ENCODE measurements around the gene CFAP298. TPM values are rescaled to one million over a fixed set of nuclear protein-coding genes. Genes with fewer than 3 reads are reported as not detected.
"Not testable (repeated sequence)": the region's sequence is repeated elsewhere in the genome, so short reads cannot be mapped to it uniquely, and the experiment has no call there.

Gene CFAP298
- total RNA-seq, 5 donors from 2014 or later (not counting 1 experiment from before 2014, with no cell fraction given), result 19.5 to 36.8 (median 32.1) TPM

DNA sequence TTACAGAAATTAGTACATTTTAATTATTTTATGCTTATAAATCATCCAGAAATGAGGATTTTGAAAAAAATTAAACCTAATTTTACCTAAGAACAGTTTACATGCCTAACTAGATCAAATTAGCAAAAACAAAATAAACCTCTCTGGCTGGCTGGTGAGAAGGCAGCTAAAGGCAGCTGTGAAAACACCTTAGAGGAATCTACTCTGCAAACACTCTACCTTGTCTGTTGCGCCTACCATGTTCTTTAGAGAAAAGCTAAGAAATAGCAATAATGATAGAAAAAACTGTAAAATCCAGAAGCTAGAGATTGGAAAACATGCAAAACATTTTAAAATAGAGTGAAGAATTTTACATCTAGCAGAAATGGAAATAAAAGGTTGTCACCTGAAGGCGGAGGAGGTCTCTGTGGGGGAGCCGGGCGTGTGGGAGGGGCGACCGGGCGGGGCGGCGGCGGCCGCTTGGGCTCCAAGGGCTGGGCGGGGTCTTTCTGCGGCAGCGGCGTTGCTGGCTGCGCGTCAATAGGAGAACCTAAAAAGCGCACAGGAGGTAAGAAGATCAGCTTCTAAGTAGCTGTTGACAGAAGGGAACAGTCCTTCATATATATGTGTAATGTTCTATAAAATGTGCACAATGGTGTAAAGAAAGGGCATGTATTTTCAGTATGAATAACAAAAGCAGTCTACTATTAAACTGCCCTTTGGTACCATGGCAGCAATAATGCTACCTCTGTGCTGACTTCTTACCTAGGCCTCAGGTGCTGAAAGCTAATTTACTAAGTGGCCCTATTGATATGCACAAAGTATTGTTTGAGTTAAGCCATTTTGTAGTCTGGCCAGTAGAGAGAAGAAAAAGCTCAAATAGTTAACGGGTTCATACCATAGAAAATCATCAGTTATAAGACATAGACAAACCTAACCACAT, 33.3 kb upstream of the CFAP298 start:
- no peak for ATAC-seq (replicated peaks in 1 of 4)
- Mint-ChIP-seq H3K9me3 (no peaks in the 10 kb centered on the region), H3K27ac (no peak overlapping the region), H3K4me3 (no peak overlapping the region), H3K27me3 (no peaks in the 10 kb centered on the region), H3K4me1 (no peaks in the 10 kb centered on the region), H3K36me3 (peaks cover 35% of the 10 kb centered on the region)
- Histone ChIP-seq H3K27me3 (replicated peaks in 1 of 2; ENCODE audit: control insufficient read depth in 2 of 2, extremely low read depth in 1 of 2, insufficient read depth in 2 of 2, low read length in 1 of 2) (no peaks in the 10 kb centered on the region), H3K4me1 (ENCODE audit: control insufficient read depth in 1 of 2, extremely low read depth in 1 of 2, insufficient read depth in 2 of 2, low read length in 2 of 2) (no peaks in the 10 kb centered on the region), H3K27ac (ENCODE audit: low read length) (no peak overlapping the region), H3K4me3 (ENCODE audit: control insufficient read depth in 1 of 2, extremely low read depth in 1 of 2, low read length in 1 of 2) (no peak overlapping the region), H3K36me3 (ENCODE audit: control insufficient read depth in 2 of 2, extremely low read depth in 1 of 2, insufficient read depth in 1 of 2, low read length in 1 of 2) (peaks cover 0 to 72% of the 10 kb centered on the region in 2 donors), H3K9me3 (no peaks in the 10 kb centered on the region)
- POLR2A ChIA-PET, result interaction anchor here in 1 of 2 donors (0.5 kb wide), 1 partner anchor 126 kb away, joined by 5 read pairs; the partner anchor contains the start of gene PAXBP1
- CTCF ChIA-PET, result interaction anchor here in 1 of 2 donors (0.6 kb wide), 1 partner anchor 316 kb away, joined by 6 read pairs; no protein-coding TSS in a partner anchor
- WGBS (ENCODE audit: insufficient coverage), result 100% methylated on average over 1 of the region's 19 CpGs
- no peak for DNase-seq

DNA sequence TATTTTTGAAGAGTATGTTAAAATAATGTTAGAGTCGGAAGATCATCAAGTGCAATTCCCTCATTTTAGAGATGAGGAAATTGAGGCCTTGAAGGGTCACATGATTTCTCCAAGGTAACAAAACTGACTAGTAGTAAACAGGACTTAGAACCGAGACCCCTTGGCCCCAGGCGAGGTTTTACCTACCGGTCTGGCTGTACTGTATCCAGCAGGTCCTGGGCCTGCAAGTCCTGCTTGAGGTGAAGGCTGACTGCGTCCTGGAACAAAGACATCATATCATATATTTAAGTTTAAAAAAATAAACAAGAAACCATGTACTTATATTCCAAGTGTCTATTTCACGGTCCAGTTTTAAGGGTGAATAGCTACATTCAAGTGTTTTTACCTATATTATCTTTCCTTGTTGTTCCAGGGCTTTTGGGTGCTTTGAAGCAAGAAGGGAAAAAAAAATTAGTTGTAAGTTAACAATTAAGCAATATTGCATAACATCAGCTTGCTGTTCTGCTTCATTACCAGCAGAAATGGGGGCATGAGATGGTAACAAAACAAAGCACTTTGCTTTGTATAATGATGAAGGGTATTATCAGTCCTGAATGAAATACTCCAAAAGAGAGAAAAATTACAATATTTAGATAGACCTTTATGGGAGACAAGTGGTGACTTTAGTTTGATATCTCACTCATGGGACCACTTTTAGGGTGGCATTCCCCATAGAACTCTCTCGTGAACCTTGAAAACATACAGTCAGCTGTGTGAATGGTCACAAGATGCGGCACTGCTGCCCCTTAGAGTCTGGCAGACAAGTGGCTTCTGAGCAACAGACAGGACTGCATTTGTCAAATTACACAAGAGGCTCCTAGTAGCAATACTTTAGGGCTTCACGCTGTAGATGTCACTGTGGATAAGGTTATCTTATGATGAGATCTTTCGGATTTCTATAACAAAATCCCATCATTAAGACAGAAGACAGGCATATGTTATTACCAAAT, 29.8 kb upstream of the CFAP298 start:
- Histone ChIP-seq H3K36me3 (ENCODE audit: control insufficient read depth in 2 of 2, extremely low read depth in 1 of 2, insufficient read depth in 1 of 2, low read length in 1 of 2) (peaks cover 3 to 69% of the 10 kb centered on the region in 2 donors), H3K9me3 (no peaks in the 10 kb centered on the region), H3K4me1 (ENCODE audit: control insufficient read depth in 1 of 2, extremely low read depth in 1 of 2, insufficient read depth in 2 of 2, low read length in 2 of 2) (no peaks in the 10 kb centered on the region), H3K27me3 (replicated peaks in 1 of 2; ENCODE audit: control insufficient read depth in 2 of 2, extremely low read depth in 1 of 2, insufficient read depth in 2 of 2, low read length in 1 of 2) (no peaks in the 10 kb centered on the region), H3K4me3 (ENCODE audit: control insufficient read depth in 1 of 2, extremely low read depth in 1 of 2, low read length in 1 of 2) (no peak overlapping the region), H3K27ac (ENCODE audit: low read length) (no peak overlapping the region)
- no peak for ATAC-seq (replicated peaks in 1 of 4)
- ChIA-PET CTCF (no interaction called here), POLR2A (no interaction called here)
- Mint-ChIP-seq H3K9me3 (no peaks in the 10 kb centered on the region), H3K4me1 (no peaks in the 10 kb centered on the region), H3K4me3 (no peak overlapping the region), H3K27me3 (no peaks in the 10 kb centered on the region), H3K27ac (no peak overlapping the region), H3K36me3 (peaks cover 44% of the 10 kb centered on the region)
- DNase-seq, result no peak
- WGBS (ENCODE audit: insufficient coverage), result 61% methylated on average over 3 of the region's 10 CpGs

DNA sequence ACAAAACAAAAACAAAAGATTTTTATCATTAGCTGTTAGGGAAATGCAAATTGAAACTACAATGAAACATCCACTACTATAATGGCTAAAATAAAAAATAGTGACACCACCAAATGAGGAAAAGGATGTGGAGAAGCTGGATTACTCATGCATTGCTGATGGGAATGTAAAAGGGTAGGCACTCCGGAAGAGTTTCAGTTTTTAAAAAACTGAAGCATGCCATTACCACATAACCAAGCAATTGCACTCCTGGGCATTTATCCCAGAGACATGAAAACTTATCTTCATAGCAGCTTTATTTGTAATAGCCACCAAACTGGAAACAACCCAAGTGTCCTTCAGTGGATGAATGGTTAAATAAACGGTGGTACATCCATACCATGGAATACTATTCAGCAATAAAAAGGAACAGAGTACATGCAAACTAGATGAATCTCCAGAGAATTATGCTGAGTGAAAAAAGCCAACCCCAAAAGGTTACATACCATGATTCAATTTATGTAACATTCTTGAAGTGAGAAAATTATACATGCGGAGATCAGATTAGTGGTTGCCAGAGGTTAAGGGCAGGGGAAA, 14.5 kb upstream of the CFAP298 start:
- peaks cover 27% of the 10 kb centered on the region for H3K36me3 Mint-ChIP-seq
- Histone ChIP-seq H3K36me3 (ENCODE audit: control insufficient read depth in 2 of 2, extremely low read depth in 1 of 2, insufficient read depth in 1 of 2, low read length in 1 of 2) (peaks cover 12 to 20% of the 10 kb centered on the region in 2 donors), H3K9me3 (no peaks in the 10 kb centered on the region), H3K27me3 (replicated peaks in 1 of 2; ENCODE audit: control insufficient read depth in 2 of 2, extremely low read depth in 1 of 2, insufficient read depth in 2 of 2, low read length in 1 of 2) (peaks cover 0 to under 1% of the 10 kb centered on the region in 2 experiments), H3K4me1 (ENCODE audit: control insufficient read depth in 1 of 2, extremely low read depth in 1 of 2, insufficient read depth in 2 of 2, low read length in 2 of 2) (no peaks in the 10 kb centered on the region), H3K4me3 (ENCODE audit: control insufficient read depth in 1 of 2, extremely low read depth in 1 of 2, low read length in 1 of 2) (no peak overlapping the region), H3K27ac (ENCODE audit: low read length) (no peak overlapping the region)
- ATAC-seq (replicated peaks in 1 of 4) (no peak), DNase-seq (no peak)
- 100% methylated on average over 1 of the region's 3 CpGs for WGBS (ENCODE audit: insufficient coverage)
- peaks cover 1 to 2% of the 10 kb centered on the region in 2 donors for H3K27me3 Mint-ChIP-seq
- H3K9me3 Mint-ChIP-seq, result peaks cover 0 to 5% (median 2%) of the 10 kb centered on the region in 3 donors
- peaks cover 4 to 6% (median 5%) of the 10 kb centered on the region in 3 donors for H3K4me1 Mint-ChIP-seq
- H3K27ac Mint-ChIP-seq, result no peak overlapping the region
- POLR2A ChIA-PET, result no interaction called here
- CTCF ChIA-PET, result no interaction called here
- H3K4me3 Mint-ChIP-seq, result no peak overlapping the region

DNA sequence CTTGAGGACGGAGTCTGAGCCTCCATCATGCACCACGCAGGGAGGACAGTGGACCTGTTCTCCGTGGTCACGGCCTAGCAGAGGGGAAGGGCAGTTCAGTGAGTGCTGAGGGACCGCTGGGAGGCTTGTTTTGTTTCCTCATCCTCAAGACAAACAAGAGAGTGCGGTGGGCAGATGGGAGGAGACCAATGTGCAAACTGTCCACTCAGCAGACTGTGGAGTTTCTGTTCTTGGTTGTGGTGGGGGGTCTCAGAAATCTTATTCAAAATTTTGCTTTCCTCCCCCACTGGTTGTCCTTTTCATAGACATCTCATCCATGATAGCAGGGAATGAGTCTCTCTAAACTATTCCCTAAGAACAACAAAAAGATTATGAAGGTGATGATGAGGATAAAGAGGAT, 6.0 kb upstream of the CFAP298 start:
- H3K36me3 Mint-ChIP-seq; DNase-seq; H3K9me3 Mint-ChIP-seq; H3K27ac Mint-ChIP-seq; H3K9me3 ChIP-seq; ATAC-seq (replicated peaks in 1 of 4); H3K4me1 Mint-ChIP-seq; CTCF ChIA-PET; H3K27ac ChIP-seq (ENCODE audit: low read length); H3K27me3 ChIP-seq (replicated peaks in 1 of 2; ENCODE audit: control insufficient read depth in 2 of 2, extremely low read depth in 1 of 2, insufficient read depth in 2 of 2, low read length in 1 of 2); H3K4me3 ChIP-seq (ENCODE audit: control insufficient read depth in 1 of 2, extremely low read depth in 1 of 2, low read length in 1 of 2); POLR2A ChIA-PET; H3K36me3 ChIP-seq (ENCODE audit: control insufficient read depth in 2 of 2, extremely low read depth in 1 of 2, insufficient read depth in 1 of 2, low read length in 1 of 2); H3K4me3 Mint-ChIP-seq; H3K4me1 ChIP-seq (ENCODE audit: control insufficient read depth in 1 of 2, extremely low read depth in 1 of 2, insufficient read depth in 2 of 2, low read length in 2 of 2): not testable (repeated sequence)
- H3K27me3 Mint-ChIP-seq, result peaks cover 13 to 21% of the 10 kb centered on the region in 2 donors
- 60% methylated on average over 2 of the region's 6 CpGs for WGBS (ENCODE audit: insufficient coverage)

DNA sequence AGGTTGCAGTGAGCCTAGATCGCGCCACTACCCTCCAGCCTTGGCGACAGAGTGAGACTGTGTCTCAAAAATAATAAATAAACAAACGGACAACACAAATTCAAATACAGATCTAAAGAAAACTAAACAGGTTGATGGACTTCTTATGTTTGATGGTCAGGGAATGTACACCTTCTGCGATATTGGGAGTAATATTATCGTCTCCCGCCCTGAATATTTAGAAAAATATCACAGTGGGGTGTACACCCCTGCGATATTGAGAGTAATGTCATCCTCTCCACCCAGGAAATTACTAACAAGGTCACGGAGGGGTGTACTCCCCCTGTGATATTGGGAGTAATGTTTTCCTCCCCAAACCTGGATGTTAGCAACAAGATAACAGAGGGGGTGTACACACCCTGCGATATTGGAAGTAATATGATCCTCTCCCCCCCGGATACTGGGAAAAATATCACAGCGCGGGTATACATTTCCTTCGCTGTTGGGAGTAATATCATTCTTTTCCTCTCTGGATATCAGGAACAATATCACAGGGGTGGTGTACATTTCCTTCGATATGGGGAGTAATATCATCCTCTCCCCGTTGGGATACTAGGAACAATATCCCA, 1.4 kb upstream of the CFAP298 start:
- H3K27ac ChIP-seq (ENCODE audit: low read length), result peak overlapping the region; percentile 81
- ChIA-PET POLR2A (no interaction called here), CTCF (interaction anchor here in 1 of 2 donors (0.6 to 2.1 kb wide), 2 partner anchors 12 to 748 kb away, joined by 3 to 9 read pairs; no protein-coding TSS in a partner anchor)
- Mint-ChIP-seq H3K9me3 (no peaks in the 10 kb centered on the region), H3K27ac (peak overlapping the region in 1 of 2 donors; percentile 39), H3K27me3 (peaks cover 0 to 6% of the 10 kb centered on the region in 2 donors), H3K36me3 (peaks cover 9% of the 10 kb centered on the region), H3K4me1 (peaks cover 0 to 24% (median 20%) of the 10 kb centered on the region in 3 donors), H3K4me3 (peak overlapping the region; percentile 91 to 99 (median 97))
- peaks cover 11 to 27% of the 10 kb centered on the region in 2 experiments for H3K4me1 ChIP-seq (ENCODE audit: control insufficient read depth in 1 of 2, extremely low read depth in 1 of 2, insufficient read depth in 2 of 2, low read length in 2 of 2)
- H3K9me3 ChIP-seq, result no peaks in the 10 kb centered on the region
- peak overlapping the region; percentile 96 to 99 for H3K4me3 ChIP-seq (ENCODE audit: control insufficient read depth in 1 of 2, extremely low read depth in 1 of 2, low read length in 1 of 2)
- H3K36me3 ChIP-seq (ENCODE audit: control insufficient read depth in 2 of 2, extremely low read depth in 1 of 2, insufficient read depth in 1 of 2, low read length in 1 of 2), result peaks cover 0 to 11% of the 10 kb centered on the region in 2 donors
- no peaks in the 10 kb centered on the region for H3K27me3 ChIP-seq (replicated peaks in 1 of 2; ENCODE audit: control insufficient read depth in 2 of 2, extremely low read depth in 1 of 2, insufficient read depth in 2 of 2, low read length in 1 of 2)
- 90% methylated on average over 2 of the region's 16 CpGs for WGBS (ENCODE audit: insufficient coverage)
- ATAC-seq (replicated peaks in 1 of 4) (no peak), DNase-seq (peak in 1 of 35 experiments; percentile 8)
